Measurements from ENCODE around the gene MAD1L1. TPM values are rescaled to one million over a fixed set of nuclear protein-coding genes. Genes with fewer than 3 reads are reported as not detected.

MAD1L1 gene
- total RNA-seq, 3 donors from 2014 or later: 25.3 to 31.2 (median 26.2) TPM

DNA sequence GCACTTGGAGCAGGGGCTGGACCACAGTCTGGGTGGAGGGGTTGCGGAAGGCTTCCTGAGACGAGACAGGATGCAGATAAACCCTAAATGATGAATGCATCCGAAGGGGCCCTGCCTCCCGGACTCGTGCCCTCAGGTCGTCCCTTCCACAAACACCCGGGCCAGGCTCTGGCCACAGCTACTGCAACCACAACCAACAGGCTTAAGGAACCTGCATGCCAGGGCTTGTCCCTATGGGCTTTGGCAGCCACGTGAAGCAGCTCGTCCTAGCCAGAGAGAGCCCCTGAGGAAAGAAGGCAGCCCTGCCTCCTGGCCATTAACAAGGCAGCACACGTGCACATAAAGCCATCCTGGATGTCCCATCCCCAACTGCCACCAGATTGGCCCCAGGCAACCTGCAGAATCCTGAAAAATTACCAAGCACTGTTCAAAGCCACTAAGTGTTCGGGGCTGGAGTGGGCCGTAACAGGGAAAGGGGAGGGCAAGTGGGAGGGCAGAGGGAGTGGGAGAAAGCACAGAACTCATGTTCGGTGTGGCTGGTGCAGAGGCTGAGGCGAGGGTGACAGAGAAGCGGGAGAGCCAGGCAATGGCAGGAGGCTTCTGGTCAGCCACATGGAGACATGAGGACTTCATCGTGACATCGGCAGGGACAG lies 62.7 kb downstream of the MAD1L1 start:
- intact Hi-C loops (cut with DNase I, micrococcal nuclease): no loop called here
- H3K4me1 ChIP-seq (ENCODE audit: low read depth): peaks cover 4% of the 10 kb centered on the region
- H3K4me3 ChIP-seq: no peak overlapping the region
- no peaks in the 10 kb centered on the region for H3K9me3 ChIP-seq
- TF ChIP-seq CTCF (IDR thresholded peaks at IDR 0.05): no peak
- H3K36me3 ChIP-seq (ENCODE audit: low read depth): no peaks in the 10 kb centered on the region
- DNase-seq: no peak
- no peak for ATAC-seq

- ATAC-seq (no peak), DNase-seq (no peak)
- H3K4me3 ChIP-seq: no peak overlapping the region
- H3K36me3 ChIP-seq (ENCODE audit: low read depth): no peaks in the 10 kb centered on the region
- intact Hi-C loops (cut with DNase I, micrococcal nuclease): no loop called here
- no peak for TF ChIP-seq CTCF (IDR thresholded peaks at IDR 0.05)
- no peaks in the 10 kb centered on the region for H3K9me3 ChIP-seq
- H3K4me1 ChIP-seq (ENCODE audit: low read depth): peaks cover 4% of the 10 kb centered on the region
Measured at GRCh38 chr7:2168615-2169311, 64.0 kb downstream of the MAD1L1 start.

DNA sequence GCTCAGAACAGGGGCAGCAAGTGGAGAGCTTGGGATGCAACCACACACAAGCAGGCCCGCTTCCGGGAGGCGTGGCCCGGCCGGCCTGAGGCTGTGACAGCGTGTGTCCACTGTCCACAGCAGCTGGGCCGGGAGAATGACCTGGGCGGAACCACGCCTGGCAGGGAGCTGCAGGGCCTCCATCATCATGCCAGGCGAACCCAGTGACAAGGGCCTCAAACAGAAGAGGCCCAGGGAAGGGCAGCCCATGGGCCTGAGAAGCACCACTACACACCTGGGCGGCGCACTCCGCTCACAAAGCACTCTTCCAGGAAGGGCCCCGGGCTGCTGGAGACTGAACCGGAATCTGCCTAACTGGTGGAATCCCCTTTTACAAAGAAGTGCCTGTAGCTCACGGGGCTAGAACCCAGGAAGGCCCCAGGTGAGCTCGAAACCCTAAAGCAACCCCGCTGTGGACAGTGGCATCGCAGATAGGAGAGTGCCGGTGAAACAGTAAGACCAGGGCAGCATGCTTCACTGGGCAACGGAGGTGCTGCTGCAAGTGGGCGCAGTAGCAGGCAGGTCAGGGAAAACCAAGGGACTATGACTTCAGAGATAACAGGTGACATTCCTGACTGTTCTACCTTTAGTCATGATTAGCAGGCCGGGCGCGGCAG lies 66.0 kb downstream of the MAD1L1 start:
- H3K36me3 ChIP-seq (ENCODE audit: low read depth): no peaks in the 10 kb centered on the region
- H3K4me3 ChIP-seq: no peak overlapping the region
- H3K4me1 ChIP-seq (ENCODE audit: low read depth): no peaks in the 10 kb centered on the region
- ATAC-seq (no peak), DNase-seq (no peak)
- no peaks in the 10 kb centered on the region for H3K9me3 ChIP-seq
- TF ChIP-seq CTCF (IDR thresholded peaks at IDR 0.05): no peak
- intact Hi-C loops (cut with DNase I, micrococcal nuclease): no loop called here

DNA sequence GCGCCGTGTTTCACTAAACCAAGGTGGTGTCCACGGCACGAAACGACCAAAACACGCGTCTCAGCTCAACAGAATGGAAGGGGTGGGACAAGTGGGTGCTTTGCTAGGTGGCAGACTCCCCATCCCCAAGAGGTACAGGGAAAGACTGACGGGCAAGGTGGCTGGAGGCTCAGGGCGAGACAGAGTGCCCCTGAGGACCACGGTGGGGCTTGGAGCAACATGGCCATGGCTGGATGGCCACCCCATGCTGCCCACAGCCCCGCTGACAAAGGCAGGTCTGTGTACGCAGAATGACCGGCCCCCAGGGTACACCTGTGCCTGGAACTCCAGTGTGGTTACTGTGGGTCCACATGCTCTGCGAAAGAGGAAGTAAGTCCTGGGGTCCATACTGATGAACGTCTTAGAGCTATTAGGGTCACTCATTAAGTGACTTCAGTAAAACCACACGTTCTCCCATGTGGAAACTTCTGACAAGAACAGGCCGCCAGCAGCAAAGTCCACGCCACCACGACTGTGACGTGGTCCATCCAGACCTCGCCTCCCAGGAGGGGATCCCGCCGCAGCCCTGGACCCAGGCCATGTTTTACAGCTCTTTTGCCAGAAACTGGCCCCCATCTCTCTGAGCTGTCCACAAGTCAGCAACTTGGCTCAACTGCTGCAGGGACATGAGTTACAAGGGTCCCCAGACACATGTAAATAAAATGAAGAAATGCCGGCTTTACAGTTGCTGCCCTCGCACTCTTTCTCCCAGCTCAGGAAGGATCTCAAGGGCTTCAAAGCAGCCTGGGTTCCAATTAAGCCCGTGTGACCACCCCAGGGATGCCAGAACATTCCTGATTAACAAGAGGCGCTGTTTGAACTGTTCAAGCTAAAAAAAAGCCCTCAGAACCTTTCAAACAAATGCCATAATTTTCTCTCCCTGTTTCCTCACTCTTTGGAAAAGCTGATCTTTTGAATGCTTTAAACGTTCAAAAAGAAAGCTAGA lies 66.8 kb downstream of the MAD1L1 start:
- DNase-seq: no peak
- intact Hi-C loops (cut with DNase I, micrococcal nuclease): no loop called here
- TF ChIP-seq CTCF (IDR thresholded peaks at IDR 0.05): no peak
- no peak for ATAC-seq
- Histone ChIP-seq H3K36me3 (ENCODE audit: low read depth) (no peaks in the 10 kb centered on the region), H3K4me3 (no peak overlapping the region), H3K9me3 (no peaks in the 10 kb centered on the region), H3K4me1 (ENCODE audit: low read depth) (no peaks in the 10 kb centered on the region)

DNA sequence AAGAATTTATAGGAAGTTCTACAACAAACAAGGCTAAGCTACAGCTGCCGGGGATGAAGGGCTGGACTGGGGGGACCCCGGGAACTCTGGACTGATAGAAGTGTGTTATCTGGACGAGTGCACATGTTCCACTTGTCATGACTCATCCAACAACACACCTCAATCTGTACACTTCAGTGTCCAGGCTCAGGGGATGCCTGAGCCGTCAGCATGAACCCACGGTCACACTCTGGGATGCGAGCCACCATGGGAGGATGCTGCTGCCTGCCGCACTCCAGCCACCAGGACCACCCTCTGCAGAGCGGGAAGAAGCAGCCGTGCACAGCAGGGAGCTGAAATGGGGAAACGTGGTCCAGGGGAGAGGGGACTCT lies 67.5 kb downstream of the MAD1L1 start:
- ATAC-seq: no peak
- no peak for TF ChIP-seq CTCF (IDR thresholded peaks at IDR 0.05)
- no peaks in the 10 kb centered on the region for H3K9me3 ChIP-seq

More for the DNA sequence above, 67.5 kb downstream of the MAD1L1 start:
- no peak overlapping the region for H3K4me3 ChIP-seq
- no peaks in the 10 kb centered on the region for H3K36me3 ChIP-seq (ENCODE audit: low read depth)
- intact Hi-C loops (cut with DNase I, micrococcal nuclease): no loop called here
- no peak for DNase-seq
- H3K4me1 ChIP-seq (ENCODE audit: low read depth): no peaks in the 10 kb centered on the region
